Measurements from ENCODE around the gene SYT7. TPM values are rescaled to one million over a fixed set of nuclear protein-coding genes. Genes with fewer than 3 reads are reported as not detected.

Gene SYT7
- polyA plus RNA-seq, 1 donor (not counting 4 experiments of a cell fraction or from before 2014, with no cell fraction given): 2.6 TPM

DNA sequence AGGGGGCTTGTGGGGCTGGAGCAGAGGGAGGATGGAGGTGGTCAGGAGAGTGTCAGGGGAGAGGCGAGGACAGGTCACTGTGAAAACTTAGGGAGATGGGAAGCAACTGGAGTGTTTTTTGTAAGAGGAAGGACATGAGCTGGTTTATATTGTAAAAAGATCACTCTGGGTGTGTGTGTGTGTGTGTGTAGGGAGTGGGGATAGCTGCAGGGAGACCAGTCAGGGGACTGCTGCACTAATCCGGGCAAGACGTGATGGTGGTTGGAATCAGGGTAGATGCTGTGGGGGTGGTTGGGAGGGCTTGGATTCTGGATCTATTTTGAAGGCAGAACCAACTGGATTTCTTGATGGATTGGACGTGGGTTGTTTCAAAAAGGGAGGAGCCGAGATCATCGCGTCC, 11.3 kb upstream of the SYT7 start:
- FAIRE-seq: no peak

GRCh38 chr11:61589961-61590360, 9.1 kb upstream of the SYT7 start:
- Histone ChIP-seq H3K27ac (ENCODE audit: control insufficient read depth, insufficient read depth, low read length) (no peak overlapping the region), H2AFZ (ENCODE audit: control insufficient read depth, low read length) (no peak overlapping the region), H3K9ac (ENCODE audit: control insufficient read depth, extremely low read depth, insufficient read depth, low read length) (no peak overlapping the region), H3K4me1 (ENCODE audit: control insufficient read depth, extremely low read depth, insufficient read depth, low read length) (peaks cover 12% of the 10 kb centered on the region), H4K20me1 (ENCODE audit: control insufficient read depth, extremely low read depth, insufficient read depth, low read length) (no peaks in the 10 kb centered on the region), H3K4me2 (ENCODE audit: control insufficient read depth, extremely low read depth, insufficient read depth, low read depth, low read length) (no peak overlapping the region), H3K36me3 (ENCODE audit: control insufficient read depth in 2 of 2, extremely low read depth in 1 of 2, insufficient read depth in 2 of 2, low read length in 2 of 2) (no peaks in the 10 kb centered on the region), H3K4me3 (ENCODE audit: control insufficient read depth in 2 of 3, extremely low read depth in 1 of 3, insufficient read depth in 2 of 3, low read depth in 1 of 3, low read length in 3 of 3) (no peak overlapping the region), H3K27me3 (ENCODE audit: control insufficient read depth, extremely low read depth, insufficient read depth, low read length) (peaks cover 24% of the 10 kb centered on the region), H3K9me3 (ENCODE audit: control insufficient read depth, low read depth, low read length) (no peaks in the 10 kb centered on the region), H3K9me1 (ENCODE audit: control insufficient read depth, extremely low read depth, insufficient read depth, low read length) (no peaks in the 10 kb centered on the region), H3K79me2 (ENCODE audit: control insufficient read depth, insufficient read depth, low read length) (no peaks in the 10 kb centered on the region)
- no peak for TF ChIP-seq EZH2 (IDR thresholded peaks at IDR 0.05; ENCODE audit: low read length)
- no peak for TF ChIP-seq CTCF (optimal IDR thresholded peaks at IDR 0.05 in 1 of 3, IDR thresholded peaks at IDR 0.05 in 1 of 3, conservative IDR thresholded peaks at IDR 0.05 in 1 of 3; ENCODE audit: extremely low read depth in 1 of 3, insufficient read depth in 2 of 3, low read length in 3 of 3)
- dilution Hi-C loops (cut with MboI; ENCODE audit: extremely low pct_ligation_motif_present, low sequenced_read_pairs): no loop called here
- no peak for DNase-seq (ENCODE audit: low read depth, low spot score)
- no peak for FAIRE-seq

More for the DNA sequence above, 11.3 kb upstream of the SYT7 start:
- Histone ChIP-seq H3K4me1 (ENCODE audit: control insufficient read depth, extremely low read depth, insufficient read depth, low read length) (peaks cover 12% of the 10 kb centered on the region), H3K4me2 (ENCODE audit: control insufficient read depth, extremely low read depth, insufficient read depth, low read depth, low read length) (no peak overlapping the region), H3K9ac (ENCODE audit: control insufficient read depth, extremely low read depth, insufficient read depth, low read length) (no peak overlapping the region), H4K20me1 (ENCODE audit: control insufficient read depth, extremely low read depth, insufficient read depth, low read length) (no peaks in the 10 kb centered on the region), H3K4me3 (ENCODE audit: control insufficient read depth in 2 of 3, extremely low read depth in 1 of 3, insufficient read depth in 2 of 3, low read depth in 1 of 3, low read length in 3 of 3) (no peak overlapping the region), H3K27ac (ENCODE audit: control insufficient read depth, insufficient read depth, low read length) (no peak overlapping the region), H3K79me2 (ENCODE audit: control insufficient read depth, insufficient read depth, low read length) (no peaks in the 10 kb centered on the region), H3K9me1 (ENCODE audit: control insufficient read depth, extremely low read depth, insufficient read depth, low read length) (no peaks in the 10 kb centered on the region), H3K9me3 (ENCODE audit: control insufficient read depth, low read depth, low read length) (no peaks in the 10 kb centered on the region), H3K36me3 (ENCODE audit: control insufficient read depth in 2 of 2, extremely low read depth in 1 of 2, insufficient read depth in 2 of 2, low read length in 2 of 2) (no peaks in the 10 kb centered on the region), H3K27me3 (ENCODE audit: control insufficient read depth, extremely low read depth, insufficient read depth, low read length) (peaks cover 24% of the 10 kb centered on the region), H2AFZ (ENCODE audit: control insufficient read depth, low read length) (no peak overlapping the region)
- dilution Hi-C loops (cut with MboI; ENCODE audit: extremely low pct_ligation_motif_present, low sequenced_read_pairs): no loop called here
- TF ChIP-seq CTCF (optimal IDR thresholded peaks at IDR 0.05 in 1 of 3, IDR thresholded peaks at IDR 0.05 in 1 of 3, conservative IDR thresholded peaks at IDR 0.05 in 1 of 3; ENCODE audit: extremely low read depth in 1 of 3, insufficient read depth in 2 of 3, low read length in 3 of 3) (no peak), EZH2 (IDR thresholded peaks at IDR 0.05; ENCODE audit: low read length) (no peak)
- DNase-seq (ENCODE audit: low read depth, low spot score): no peak
